HG03039 (cell line): Measurements from ENCODE around the gene DDX47.
"Not testable (repeated sequence)": the region's sequence is repeated elsewhere in the genome, so short reads cannot be mapped to it uniquely, and the experiment has no call there.

Experiments used
- ATAC-seq: cut with Tn5 transposase; IDR thresholded peaks from one replicate; pipeline ENCODE4 v1.9.1; 2021; ENCODE audit warnings: mild to moderate bottlenecking, moderate library complexity; ENCODE audit not compliant: unreplicated experiment

DDX47 gene

GRCh38 chr12:12796928-12797793, 16.0 kb upstream of the DDX47 start:
- no peak for ATAC-seq

- no peak for ATAC-seq
Measured at GRCh38 chr12:12797794-12798152, 15.4 kb upstream of the DDX47 start.

GRCh38 chr12:12798480-12798879, 14.7 kb upstream of the DDX47 start:
- ATAC-seq: no peak

- no peak for ATAC-seq
Measured at GRCh38 chr12:12799163-12799920, 13.8 kb upstream of the DDX47 start.

GRCh38 chr12:12800406-12801180, 12.6 kb upstream of the DDX47 start:
- no peak for ATAC-seq

- not testable (repeated sequence) for ATAC-seq
Measured at GRCh38 chr12:12801656-12802055, 11.5 kb upstream of the DDX47 start.

GRCh38 chr12:12803186-12803585, 10.0 kb upstream of the DDX47 start:
- ATAC-seq: peak; percentile 75

- ATAC-seq: no peak
Measured at GRCh38 chr12:12804011-12804410, 9.1 kb upstream of the DDX47 start.

- no peak for ATAC-seq
Measured at GRCh38 chr12:12804432-12804886, 8.7 kb upstream of the DDX47 start.

- ATAC-seq: no peak
Measured at GRCh38 chr12:12806784-12807516, 6.2 kb upstream of the DDX47 start.

GRCh38 chr12:12807517-12807903, 5.6 kb upstream of the DDX47 start:
- not testable (repeated sequence) for ATAC-seq

- ATAC-seq: no peak
Measured at GRCh38 chr12:12807970-12808702, 5.0 kb upstream of the DDX47 start.

GRCh38 chr12:12810553-12811021, 2.6 kb upstream of the DDX47 start:
- no peak for ATAC-seq

GRCh38 chr12:12811343-12811742, 1.8 kb upstream of the DDX47 start:
- no peak for ATAC-seq

- no peak for ATAC-seq
Measured at GRCh38 chr12:12812174-12812573, 972 bp upstream of the DDX47 start.

- no peak for ATAC-seq
Measured at GRCh38 chr12:12812618-12813119, 477 bp upstream of the DDX47 start.

GRCh38 chr12:12817616-12818015, 4.5 kb downstream of the DDX47 start:
- ATAC-seq: no peak

- ATAC-seq: no peak
Measured at GRCh38 chr12:12818701-12819100, 5.6 kb downstream of the DDX47 start.

- no peak for ATAC-seq
Measured at GRCh38 chr12:12819221-12819620, 6.1 kb downstream of the DDX47 start.
